ENCODE results near the gene RTF1.
"Not testable (repeated sequence)": the region's sequence is repeated elsewhere in the genome, so short reads cannot be mapped to it uniquely, and the experiment has no call there.

The RTF1 gene

DNA sequence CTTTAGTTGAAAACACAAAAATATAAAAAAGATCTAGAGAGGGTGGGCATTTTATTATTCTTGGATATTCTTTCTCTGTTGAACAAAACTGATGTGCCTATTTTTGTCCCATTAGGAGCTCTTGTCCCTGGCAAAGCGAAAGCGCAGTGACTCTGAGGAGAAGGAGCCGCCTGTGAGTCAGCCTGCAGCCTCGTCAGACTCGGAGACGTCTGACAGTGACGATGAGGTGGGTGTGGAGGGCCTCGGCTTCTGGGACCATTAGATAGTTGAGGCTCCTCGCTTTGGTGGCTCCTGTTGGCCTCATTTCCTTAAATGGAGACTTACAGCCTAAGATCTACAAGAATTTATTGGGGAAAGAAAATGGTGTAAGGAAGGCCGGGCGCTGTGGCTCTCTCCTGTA lies 21.3 kb downstream of the RTF1 start:
- DNase-seq: no peak

DNA sequence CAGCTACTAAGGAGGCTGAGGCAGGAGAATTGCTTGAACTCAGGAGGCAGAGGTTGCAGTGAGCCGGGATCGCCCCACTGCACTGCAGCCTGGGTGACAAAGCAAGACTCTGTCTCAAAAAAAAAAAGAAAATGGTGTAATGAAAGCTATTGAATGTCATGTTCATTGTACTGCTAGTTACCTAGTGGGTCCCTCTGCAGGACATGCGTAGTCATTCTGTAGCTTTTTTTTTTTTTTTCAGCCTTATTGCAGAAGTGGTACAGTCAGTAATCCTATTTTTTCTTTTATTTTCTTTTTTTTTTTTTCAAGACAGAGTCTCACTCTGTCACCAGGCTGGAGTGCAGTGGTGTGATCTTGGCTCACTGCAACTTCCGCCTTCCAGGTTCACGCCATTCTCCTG lies 21.9 kb downstream of the RTF1 start:
- not testable (repeated sequence) for DNase-seq

DNA sequence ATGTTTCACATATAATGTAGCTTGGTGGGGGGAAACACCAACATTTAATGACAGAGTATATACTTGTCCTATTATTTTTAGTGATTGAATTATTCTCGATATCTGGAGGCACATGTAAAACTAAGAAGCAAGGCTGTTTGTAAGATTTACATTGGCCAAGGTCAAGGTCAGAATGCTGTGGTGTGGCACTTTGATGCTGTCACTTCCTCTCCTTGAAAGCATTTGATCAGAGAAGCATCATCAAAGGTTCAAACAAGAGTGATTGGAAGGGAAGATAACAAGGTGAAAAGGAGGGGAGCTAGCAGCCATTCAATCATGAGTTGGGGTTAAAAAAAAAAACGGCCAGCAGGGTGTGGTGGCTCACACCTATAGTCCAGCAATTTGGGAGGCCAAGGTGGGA lies 26.4 kb downstream of the RTF1 start:
- DNase-seq: no peak

DNA sequence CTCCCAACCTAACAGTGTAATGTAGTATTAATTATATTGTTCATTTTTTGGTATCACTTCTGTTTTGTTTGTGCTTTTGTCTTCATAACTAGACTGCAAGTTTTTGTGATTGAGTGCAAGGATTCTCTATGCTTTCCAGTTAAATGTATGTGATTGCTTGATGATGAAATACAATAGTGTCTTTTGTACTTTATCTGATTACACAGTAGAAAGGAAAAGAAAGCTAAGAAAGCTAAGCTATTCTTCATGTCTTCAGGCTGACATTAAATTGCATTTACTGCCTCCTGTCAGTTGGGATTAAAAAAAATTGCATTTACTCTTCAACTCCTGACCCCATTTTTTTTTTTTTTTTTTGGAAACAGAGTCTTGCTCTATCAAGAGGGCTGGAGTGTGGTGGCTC lies 28.5 kb downstream of the RTF1 start:
- no peak for DNase-seq

- no peak for DNase-seq
Measured at GRCh38 chr15:41462084-41462795, 45.3 kb downstream of the RTF1 start.

GRCh38 chr15:41464889-41465580 lies 48.1 kb downstream of the RTF1 start:
- no peak for DNase-seq

DNA sequence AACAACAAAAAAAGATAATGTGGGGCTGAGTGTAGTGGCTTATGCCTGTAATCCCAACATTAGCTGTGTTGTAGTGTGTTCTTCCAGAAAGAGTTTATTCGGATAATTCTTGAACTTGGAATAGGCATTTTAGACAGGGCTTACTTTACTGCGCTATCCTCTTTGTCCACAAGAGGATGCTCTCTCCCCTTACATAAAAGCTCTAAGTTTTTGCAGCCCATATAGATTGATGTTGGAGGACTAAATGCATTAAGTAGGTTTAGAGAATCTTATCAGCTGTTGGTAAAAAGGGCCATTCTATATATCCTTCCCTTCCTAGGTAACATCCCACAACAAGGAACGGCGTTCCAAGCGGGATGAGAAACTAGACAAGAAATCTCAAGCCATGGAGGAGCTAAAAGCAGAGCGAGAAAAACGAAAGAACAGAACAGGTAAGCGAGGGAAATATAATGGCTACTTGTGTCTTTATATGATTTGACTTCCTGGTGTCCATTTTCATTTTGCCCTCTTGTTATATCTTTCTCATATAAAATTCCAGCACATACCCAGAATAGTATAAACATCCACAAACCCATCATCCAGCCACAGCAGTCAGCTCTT lies 49.0 kb downstream of the RTF1 start:
- no peak for DNase-seq

DNA sequence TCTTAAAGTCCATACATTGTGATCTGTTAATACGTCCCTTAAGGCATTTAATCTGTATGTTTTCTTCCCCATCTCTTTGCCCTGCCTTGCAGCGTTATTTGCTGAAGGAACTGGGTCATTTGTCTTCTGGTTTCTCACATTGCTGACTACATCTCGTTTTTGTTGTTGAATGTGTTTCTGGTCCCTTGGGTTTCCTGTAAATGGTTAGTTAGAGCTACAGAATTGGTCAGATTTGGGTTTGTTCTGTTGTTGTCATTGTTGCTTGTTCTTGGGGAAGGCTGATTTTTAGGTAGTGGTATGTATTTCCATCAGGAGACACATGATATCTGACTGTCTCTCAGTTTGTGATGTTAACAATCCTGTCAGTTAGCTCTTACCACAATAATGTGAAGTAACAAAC lies 49.8 kb downstream of the RTF1 start:
- no peak for DNase-seq

- not testable (repeated sequence) for DNase-seq
Measured at GRCh38 chr15:41469644-41470043, 52.7 kb downstream of the RTF1 start.

DNA sequence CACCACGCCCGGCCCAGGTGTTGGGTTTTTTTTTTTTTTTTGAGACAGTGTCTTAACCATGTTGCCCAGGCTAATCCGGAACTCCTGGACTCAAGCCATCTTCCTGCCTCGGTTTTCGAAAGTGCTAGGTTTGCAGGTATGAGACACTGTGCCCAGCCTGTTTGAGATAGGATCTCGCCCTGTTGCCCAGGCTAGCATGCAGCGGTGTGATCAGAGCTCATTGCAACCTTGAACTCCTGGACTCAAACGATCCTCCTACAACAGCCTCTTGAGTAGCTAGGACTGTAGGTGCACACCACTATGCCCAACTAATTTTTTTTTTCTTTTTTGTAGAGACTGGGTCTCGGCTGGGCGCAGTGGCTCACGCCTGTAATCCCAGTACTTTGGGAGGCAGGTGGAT lies 56.5 kb downstream of the RTF1 start:
- DNase-seq: no peak

DNA sequence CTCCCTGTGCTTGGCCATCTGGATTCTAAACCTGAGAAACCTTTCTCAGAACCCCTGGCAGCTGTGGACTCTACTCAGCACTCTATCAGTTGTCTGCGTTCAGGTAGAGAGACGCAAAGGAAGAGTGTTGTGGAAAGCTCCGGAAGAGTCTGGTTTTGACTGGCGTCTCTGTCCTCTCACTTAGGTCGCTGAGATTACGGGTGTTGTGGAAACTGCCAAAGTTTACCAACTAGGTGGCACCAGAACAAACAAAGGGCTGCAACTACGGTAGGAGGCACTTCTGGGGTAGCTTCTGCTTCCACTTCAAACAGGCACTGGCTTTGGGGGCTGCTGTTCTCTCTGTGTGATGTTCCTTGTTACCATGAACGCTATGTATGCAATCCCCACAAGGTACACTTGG lies 57.5 kb downstream of the RTF1 start:
- DNase-seq: no peak

GRCh38 chr15:41474941-41475340 lies 58.0 kb downstream of the RTF1 start:
- DNase-seq: no peak

- DNase-seq: no peak
Measured at GRCh38 chr15:41476416-41477048, 59.6 kb downstream of the RTF1 start.

- DNase-seq: no peak
Measured at GRCh38 chr15:41480396-41481140, 63.7 kb downstream of the RTF1 start.

DNA sequence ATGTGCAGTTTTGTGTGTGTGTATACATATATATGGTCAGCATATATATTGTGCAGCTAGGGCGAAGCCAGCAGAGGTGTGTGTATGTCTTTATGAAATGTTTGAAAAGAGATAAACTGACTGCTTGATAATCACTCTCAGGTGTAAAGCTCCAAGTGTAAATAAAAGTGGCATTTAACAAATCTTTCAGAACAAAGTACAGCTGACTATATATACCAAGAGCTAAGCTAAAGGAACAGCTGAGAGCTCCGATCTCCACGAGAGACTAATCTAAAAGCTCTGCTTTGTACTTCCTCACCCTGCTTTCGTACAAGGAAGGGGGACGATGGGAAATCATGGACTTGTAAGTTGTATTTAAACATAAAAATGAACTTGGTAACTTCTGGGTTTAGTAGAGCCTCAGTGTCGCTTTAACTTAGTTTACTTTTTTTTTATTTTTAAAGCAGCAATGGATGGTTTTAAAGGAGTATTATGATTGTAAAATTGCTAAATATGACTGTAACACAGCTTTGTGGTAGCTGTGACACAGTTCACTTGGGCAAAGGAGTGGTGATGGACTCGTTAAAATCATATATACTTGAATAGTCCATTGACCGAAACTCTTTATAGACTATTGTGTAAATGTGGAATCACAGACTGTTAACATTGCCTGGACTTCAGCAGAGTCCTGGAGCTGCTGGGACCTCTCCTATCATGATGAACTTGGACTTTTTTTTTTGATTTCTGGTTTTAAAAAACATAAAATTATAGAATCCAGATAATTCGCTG lies 65.4 kb downstream of the RTF1 start:
- DNase-seq: no peak

- DNase-seq: no peak
Measured at GRCh38 chr15:41483115-41483514, 66.2 kb downstream of the RTF1 start.

DNA sequence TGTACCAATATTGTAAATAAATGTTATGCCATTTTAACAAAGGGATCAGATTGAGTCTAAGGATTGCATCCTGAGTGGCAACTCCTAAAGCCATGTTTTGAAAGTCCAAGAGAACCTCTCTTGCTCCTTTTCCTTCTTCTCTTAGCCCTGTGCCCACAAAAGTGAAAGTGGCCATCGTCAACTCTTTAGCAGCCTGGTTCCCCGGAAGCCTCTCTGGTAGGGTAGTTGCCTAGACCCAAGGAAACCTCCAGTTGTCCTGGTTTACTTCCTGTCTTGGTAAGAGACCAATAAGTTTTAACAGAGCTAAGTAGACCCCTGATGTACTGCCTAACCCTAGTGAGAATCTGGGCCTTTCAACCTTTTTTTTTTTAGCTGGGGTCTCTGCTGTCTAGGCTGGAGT lies 66.6 kb downstream of the RTF1 start:
- DNase-seq: no peak

- no peak for DNase-seq
Measured at GRCh38 chr15:41484937-41485625, 68.2 kb downstream of the RTF1 start.

DNA sequence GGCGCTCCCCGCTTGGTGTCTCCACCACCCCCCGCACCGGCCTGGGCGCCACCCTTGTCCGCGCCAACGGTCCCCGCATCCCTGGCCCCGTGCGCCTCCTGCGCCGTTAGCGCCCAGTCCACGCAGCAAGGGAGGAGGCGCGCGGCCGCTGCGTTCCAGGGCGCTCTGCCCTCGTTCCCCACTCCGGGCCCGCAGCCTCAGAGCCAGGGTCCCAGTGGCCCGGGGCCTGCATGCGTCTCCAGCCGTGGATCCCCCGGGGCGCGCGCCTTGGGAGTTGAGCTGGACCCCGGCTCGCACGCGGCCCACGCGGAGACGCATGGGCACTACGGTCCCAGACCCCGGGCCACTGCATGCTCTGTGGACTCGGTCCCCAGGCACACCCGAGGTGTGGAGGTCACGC lies 69.4 kb downstream of the RTF1 start:
- DNase-seq: no peak

GRCh38 chr15:41487381-41487780 lies 70.5 kb downstream of the RTF1 start:
- no peak for DNase-seq

DNA sequence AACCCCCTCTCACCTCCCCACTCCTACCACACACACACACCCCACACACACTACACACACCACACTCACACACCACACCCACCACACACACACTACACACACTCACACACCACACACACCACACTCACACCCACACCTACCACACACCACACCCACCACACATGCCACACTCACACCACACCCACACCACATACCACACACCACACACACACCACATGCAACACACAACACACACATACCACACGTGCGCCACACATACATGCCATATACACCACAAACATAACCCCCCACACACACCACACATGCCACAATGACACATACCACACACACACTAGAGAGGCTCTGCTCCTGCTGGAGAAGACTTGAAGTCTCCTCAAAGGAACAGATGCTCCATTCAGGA lies 70.9 kb downstream of the RTF1 start:
- DNase-seq: no peak

- no peak for DNase-seq
Measured at GRCh38 chr15:41489641-41490040, 72.7 kb downstream of the RTF1 start.

Data from NCI-H1417 treated with DMSO at 0.1 percent for 48 hours (cell line).